Measurements from ENCODE around the gene NMNAT3.

NMNAT3 gene

GRCh38 chr3:139577909-139578308 lies 99.9 kb downstream of the NMNAT3 start:
- no peak for DNase-seq

- no peak for DNase-seq
These were observed 100.4 kb downstream of the NMNAT3 start for GRCh38 chr3:139577346-139577745.

- DNase-seq = no peak
These were observed 103.5 kb downstream of the NMNAT3 start for GRCh38 chr3:139574026-139574947.

GRCh38 chr3:139572847-139573672 lies 104.7 kb downstream of the NMNAT3 start:
- DNase-seq = peak; percentile 94 to 96

GRCh38 chr3:139571711-139572110 lies 106.1 kb downstream of the NMNAT3 start:
- peak; percentile 25 to 30 for DNase-seq

GRCh38 chr3:139564294-139564861 lies 113.4 kb downstream of the NMNAT3 start:
- peak; percentile 39 to 49 for DNase-seq

- DNase-seq = no peak
These were observed 115.7 kb downstream of the NMNAT3 start for GRCh38 chr3:139561959-139562676.

- no peak for DNase-seq
These were observed 116.4 kb downstream of the NMNAT3 start for GRCh38 chr3:139561255-139561817.

- no peak for DNase-seq
These were observed 117.4 kb downstream of the NMNAT3 start for GRCh38 chr3:139560411-139560810.

GRCh38 chr3:139559541-139559940 lies 118.2 kb downstream of the NMNAT3 start:
- no peak for DNase-seq

GRCh38 chr3:139558351-139559266 lies 119.2 kb downstream of the NMNAT3 start:
- DNase-seq = peak; percentile 11 to 33

- DNase-seq = no peak
These were observed 120.7 kb downstream of the NMNAT3 start for GRCh38 chr3:139557041-139557440.

GRCh38 chr3:139555249-139555648 lies 122.5 kb downstream of the NMNAT3 start:
- no peak for DNase-seq

GRCh38 chr3:139554628-139555027 lies 123.1 kb downstream of the NMNAT3 start:
- DNase-seq = no peak

GRCh38 chr3:139552632-139553365 lies 125.0 kb downstream of the NMNAT3 start:
- DNase-seq = no peak

GRCh38 chr3:139548801-139549200 lies 129.0 kb downstream of the NMNAT3 start:
- no peak for DNase-seq

- no peak for DNase-seq
These were observed 130.1 kb downstream of the NMNAT3 start for GRCh38 chr3:139547666-139548065.

- no peak for DNase-seq
These were observed 131.0 kb downstream of the NMNAT3 start for GRCh38 chr3:139546772-139547171.

- no peak for DNase-seq
These were observed 136.1 kb downstream of the NMNAT3 start for GRCh38 chr3:139541532-139542288.
